Activated T-cell treated with anti-CD3 and anti-CD28 coated beads, Interleukin-2, amount 50 U/mL, for 4 hours (primary cell): ENCODE data around the gene AKT1S1. TPM values are rescaled to one million over a fixed set of nuclear protein-coding genes. Genes with fewer than 3 reads are reported as not detected.
A peak's percentile ranks its signal among the peaks of the same experiment; 100 is the strongest.
"Not testable (repeated sequence)": the region's sequence is repeated elsewhere in the genome, so short reads cannot be mapped to it uniquely, and the experiment has no call there.

Experiments used
- ATAC-seq, 2 donors: fragments of 200-7000 bp; cut with Tn5 transposase; one replicate each; pipeline ENCODE4 v1.10.0; 2021
- DNase-seq: peaks from one replicate; pipeline ENCODE4 v3.0.0-alpha.2; 2020
- H3K27me3 Mint-ChIP-seq: one replicate; pipeline ENCODE4 v1.8.0; 2021; ENCODE audit warnings: low read depth, mixed read lengths
- H3K36me3 Mint-ChIP-seq: one replicate; pipeline ENCODE4 v1.8.0; 2022; ENCODE audit warnings: mixed read lengths; ENCODE audit not compliant: insufficient read depth
- H3K4me1 Mint-ChIP-seq: one replicate; pipeline ENCODE4 v1.8.0; 2021; ENCODE audit warnings: low read depth, mixed read lengths
- H3K4me3 Mint-ChIP-seq: one replicate; pipeline ENCODE4 v1.8.0; 2021; ENCODE audit warnings: mild to moderate bottlenecking, moderate library complexity, mixed read lengths
- H3K9me3 Mint-ChIP-seq: one replicate; pipeline ENCODE4 v1.8.0; 2021; ENCODE audit warnings: mixed read lengths
- total RNA-seq, 3 donors: library from RNA; stranded (reverse); gene quantifications; one replicate each; pipeline ENCODE4 v1.2.1, GENCODE V29; 2021

The AKT1S1 gene
- 10 to 100 TPM; 25.3 to 31.6 (median 28.0) TPM for total RNA-seq

DNA sequence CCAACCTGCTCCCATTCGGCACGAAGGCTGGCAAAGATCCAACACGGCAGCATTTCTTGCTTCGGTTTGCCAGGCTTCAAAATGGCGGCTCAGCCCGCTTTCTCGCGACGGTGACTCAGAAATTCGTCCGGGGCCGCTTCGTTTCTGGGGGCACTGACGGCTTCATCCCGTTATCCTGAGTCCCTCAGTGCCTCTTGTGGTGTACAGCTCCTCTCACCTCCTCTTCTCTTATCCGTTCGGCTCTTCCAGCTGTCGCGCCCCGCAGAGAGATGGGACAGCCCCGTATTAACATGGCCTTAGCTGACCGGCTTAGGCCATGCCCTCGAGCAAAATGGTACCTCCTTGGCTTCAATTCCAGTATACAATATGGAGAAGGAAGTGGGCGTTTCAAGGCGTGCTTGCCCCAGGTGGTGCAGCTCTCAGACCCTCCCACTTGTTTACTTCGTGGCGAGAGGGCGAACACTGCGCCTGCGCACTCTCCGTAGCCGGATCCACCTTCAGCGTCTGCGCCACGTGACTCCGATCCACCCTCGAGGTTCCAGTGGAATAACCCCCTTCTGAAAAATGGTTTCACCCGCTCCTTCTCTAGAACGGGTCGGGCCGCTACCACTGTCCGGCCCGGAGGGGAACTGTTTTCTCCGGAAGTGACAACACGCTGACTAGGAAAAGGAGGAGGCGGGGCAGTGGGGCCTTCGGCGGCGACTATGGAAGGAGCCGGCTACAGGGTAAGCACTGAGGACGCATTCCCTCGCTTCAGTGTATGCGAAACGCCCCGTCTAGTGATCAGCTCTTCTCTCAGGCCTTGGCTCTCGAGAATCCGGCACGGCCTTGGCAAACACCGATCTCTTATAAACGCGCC lies at the start of gene AKT1S1, which contains the start of gene TBC1D17:
AKT1S1 (minus strand) TSS at position 336 of the 859 bp plus-strand sequence. CDS start 4,060 bp downstream, outside the sequence.
TBC1D17 (plus strand) TSS at position 683 of the 859 bp plus-strand sequence; CDS start at position 705, 22 bp downstream.
- DNase-seq: peak; percentile 97
- H3K36me3 Mint-ChIP-seq: peaks cover 9% of the 10 kb centered on the region

DNA sequence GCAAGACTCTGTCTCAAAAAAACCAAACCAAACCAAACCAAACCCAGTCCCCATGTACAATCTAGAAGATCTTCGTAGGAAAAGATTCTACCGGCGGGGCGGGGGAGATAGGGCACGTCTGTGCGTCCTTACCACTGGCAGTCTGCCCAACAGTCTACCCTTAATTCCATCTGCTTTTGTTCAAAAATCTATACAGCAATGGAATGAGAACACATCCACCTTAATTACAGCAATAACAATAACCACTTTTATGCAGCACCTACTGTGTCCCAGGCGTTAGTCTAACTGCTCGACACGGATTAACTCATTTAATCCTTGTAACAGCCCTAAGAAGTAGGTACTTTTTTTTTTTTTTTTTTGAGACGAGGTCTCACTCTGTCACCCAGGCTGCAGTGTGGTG lies 49.4 kb upstream of the AKT1S1 start:
- no peaks in the 10 kb centered on the region for H3K27me3 Mint-ChIP-seq
- no peak overlapping the region for H3K4me3 Mint-ChIP-seq
- peaks cover 36% of the 10 kb centered on the region for H3K36me3 Mint-ChIP-seq
- H3K4me1 Mint-ChIP-seq: peaks cover 52% of the 10 kb centered on the region
- peaks cover 4% of the 10 kb centered on the region for H3K9me3 Mint-ChIP-seq
- DNase-seq: no peak
- ATAC-seq: no peak

More for the DNA sequence above, at the start of gene AKT1S1, which contains the start of gene TBC1D17:
- Mint-ChIP-seq H3K27me3 (no peaks in the 10 kb centered on the region), H3K4me3 (no peak within 1 kb of the TSS), H3K9me3 (no peaks in the 10 kb centered on the region), H3K4me1 (peaks cover 23% of the 10 kb centered on the region)
- peak; percentile 74 to 75 for ATAC-seq

DNA sequence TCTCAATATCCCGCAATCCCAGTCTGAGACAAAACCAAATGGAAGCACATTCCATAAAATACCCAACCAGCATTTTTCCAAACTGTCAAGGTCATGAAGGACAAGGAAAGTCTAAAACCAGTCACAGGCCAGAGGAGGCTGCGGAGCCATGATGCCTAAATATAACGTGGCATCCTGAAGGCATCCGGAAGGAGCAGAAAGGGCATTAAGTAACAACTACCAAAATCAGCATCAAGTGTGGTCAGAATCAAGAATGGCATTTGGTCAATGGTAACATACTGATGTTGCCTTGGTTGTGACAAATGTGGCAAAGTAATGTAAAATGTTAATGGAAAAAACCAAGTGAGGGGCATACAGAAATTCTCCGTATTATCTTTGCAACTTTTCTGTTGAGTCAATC lies 48.3 kb upstream of the AKT1S1 start:
- DNase-seq: no peak
- H3K27me3 Mint-ChIP-seq: no peaks in the 10 kb centered on the region
- H3K4me1 Mint-ChIP-seq: peaks cover 52% of the 10 kb centered on the region
- peak overlapping the region; percentile 13 for H3K4me3 Mint-ChIP-seq
- peaks cover 4% of the 10 kb centered on the region for H3K9me3 Mint-ChIP-seq
- no peak for ATAC-seq
- H3K36me3 Mint-ChIP-seq: peaks cover 39% of the 10 kb centered on the region

DNA sequence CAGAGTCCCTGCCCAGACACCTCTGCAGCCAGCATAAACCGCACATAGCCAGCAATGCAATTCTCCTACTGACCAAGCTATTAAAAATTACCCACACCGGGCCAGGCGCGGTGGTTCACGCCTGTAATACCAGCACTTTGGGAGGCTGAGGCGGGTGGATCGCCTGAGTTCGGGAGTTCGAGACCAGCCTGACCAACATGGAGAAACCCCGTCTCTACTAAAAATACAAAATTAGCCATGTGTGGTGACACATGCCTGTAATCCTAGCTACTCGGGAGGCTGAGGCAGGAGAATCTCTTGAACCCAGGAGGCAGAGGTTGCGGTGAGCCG lies 47.7 kb upstream of the AKT1S1 start:
- peaks cover 39% of the 10 kb centered on the region for H3K36me3 Mint-ChIP-seq
- ATAC-seq, H3K27me3 Mint-ChIP-seq, H3K9me3 Mint-ChIP-seq, DNase-seq, H3K4me3 Mint-ChIP-seq: not testable (repeated sequence)
- H3K4me1 Mint-ChIP-seq: peaks cover 49% of the 10 kb centered on the region

DNA sequence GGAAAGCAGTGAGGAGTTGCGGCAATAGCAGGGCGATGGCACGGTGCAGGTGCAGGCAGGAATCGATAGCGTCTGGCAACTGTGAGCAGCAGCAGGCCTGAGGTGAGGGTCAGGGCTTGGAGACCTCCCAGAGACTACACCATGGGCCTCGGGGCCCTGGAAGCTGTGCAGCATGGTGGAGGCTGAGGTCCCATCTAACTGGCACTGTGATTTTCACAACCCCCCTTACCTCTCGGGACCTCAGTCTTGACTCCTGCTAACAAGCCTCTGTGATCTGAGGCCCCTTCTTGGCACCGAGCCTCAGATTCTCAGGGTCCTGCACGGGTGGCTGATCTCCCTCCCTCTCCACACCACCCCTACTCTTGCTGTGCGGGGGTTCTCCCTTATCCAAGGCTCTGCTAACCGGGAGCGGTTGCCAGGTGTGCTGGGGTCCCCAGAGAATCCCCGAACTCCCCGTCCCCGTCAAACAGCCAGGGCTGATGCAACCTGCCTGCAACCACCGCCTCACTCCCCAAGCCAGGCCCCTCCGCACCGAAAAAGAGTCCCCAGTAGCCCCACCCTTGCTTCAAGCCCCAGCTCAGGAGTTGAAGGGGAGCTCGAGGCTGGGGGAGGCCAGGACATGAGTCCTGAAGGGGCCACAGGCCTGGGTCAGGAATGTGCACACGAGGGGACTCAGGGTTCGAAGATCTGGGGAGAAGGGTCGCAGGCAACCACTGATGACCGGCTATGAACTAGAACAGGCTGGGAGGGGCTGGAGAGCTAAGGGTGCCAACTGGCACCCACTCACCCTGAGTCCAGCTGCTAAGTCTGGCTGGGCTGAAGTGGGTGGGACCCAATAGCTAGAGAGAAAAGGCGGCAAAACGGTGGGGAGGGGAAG lies 47.1 kb upstream of the AKT1S1 start:
- Mint-ChIP-seq H3K9me3 (no peaks in the 10 kb centered on the region), H3K36me3 (peaks cover 39% of the 10 kb centered on the region), H3K27me3 (no peaks in the 10 kb centered on the region), H3K4me1 (peaks cover 48% of the 10 kb centered on the region), H3K4me3 (no peak overlapping the region)
- DNase-seq (no peak), ATAC-seq (no peak)

DNA sequence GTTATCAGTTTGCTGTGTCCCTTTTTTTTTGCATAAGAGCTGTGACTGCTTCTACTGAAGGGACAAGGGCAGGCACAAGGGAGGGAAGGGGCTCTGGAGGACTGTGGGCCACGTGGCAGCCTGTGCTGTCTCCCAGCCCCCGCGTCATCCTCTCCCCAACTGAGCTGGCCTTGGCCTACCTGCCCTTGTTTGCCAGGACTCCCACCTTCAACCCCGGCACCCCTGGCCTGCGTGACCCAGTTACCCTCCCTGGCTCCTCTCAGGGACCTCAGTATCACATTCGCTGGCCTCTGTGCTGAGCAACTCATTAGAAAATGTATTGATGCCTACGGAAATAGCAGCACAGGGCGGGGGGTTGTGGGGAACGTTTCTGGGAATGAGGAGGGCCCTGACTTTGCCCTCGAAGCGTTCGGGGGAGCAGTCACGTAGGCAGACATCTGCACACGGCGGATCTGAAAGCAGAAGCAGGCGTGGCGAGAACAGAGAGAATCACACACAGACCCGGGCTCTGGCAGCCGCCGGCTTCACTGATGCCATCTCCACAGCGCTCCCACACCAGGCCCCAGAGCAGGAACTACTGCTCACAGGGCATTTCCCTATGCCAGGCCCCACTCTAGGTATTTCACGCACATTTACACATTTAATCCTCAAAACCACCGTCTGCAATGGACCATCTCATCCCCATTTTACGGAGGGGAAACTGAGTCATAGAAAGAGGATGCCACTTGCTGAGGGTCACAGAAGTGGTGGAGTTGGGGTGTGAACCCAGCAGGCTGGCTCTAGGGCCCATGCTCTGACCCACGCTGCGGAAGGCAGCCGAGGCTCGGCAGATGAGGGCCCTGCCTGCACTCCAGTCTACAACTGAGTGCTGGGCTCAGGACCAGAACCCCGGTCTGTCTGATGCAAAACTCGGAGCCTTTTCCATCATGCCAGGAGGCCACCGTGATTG lies 46.2 kb upstream of the AKT1S1 start:
- H3K4me3 Mint-ChIP-seq: no peak overlapping the region
- peaks cover 44% of the 10 kb centered on the region for H3K4me1 Mint-ChIP-seq
- no peaks in the 10 kb centered on the region for H3K9me3 Mint-ChIP-seq
- peaks cover 35% of the 10 kb centered on the region for H3K36me3 Mint-ChIP-seq
- H3K27me3 Mint-ChIP-seq: no peaks in the 10 kb centered on the region
- no peak for DNase-seq
- no peak for ATAC-seq

DNA sequence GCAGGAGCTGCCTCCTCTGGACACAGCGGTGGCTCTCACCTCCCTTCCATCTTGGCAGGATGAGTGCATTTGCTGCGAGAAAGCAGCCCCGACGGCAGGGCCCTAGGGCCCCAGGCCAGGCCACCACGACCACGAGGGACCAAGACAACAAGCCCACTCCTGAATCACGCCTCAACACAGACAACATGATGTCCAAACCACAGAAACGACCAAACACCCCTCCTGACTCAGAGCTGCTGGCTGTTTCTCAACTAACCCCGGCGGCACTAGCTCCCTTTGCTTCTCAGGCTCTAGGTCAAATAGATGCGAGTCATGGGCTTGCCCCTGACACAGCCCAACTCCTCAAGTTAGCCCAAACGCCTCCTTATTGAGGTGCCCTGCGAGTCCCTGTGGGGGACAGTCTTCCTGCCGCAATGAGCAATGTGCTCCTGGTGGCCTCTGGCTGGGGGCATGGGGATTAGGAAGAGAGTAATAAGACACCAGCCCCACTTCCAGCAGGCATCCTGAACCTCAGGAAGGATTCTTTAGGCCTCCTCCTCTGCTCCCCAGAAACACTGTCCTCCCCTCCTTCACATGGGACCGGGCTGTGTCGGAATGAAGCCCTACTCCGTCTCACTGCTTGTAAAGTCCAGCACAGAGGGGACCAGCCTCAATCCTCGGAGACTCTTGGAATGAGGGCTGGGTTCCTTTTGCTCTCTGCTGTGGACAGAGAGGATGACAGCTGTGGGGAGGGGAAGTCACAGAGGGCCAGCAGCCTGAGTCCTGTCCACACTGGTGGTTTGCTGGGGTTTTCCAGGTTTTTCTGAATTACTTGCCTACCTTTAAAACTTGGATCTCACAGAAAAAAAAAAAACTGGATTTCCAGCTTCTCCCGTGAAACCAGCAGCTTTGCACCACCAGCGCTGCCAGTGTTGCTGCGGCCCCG lies 45.0 kb upstream of the AKT1S1 start:
- DNase-seq (no peak), ATAC-seq (peak in 1 of 2 donors; percentile 27)
- no peaks in the 10 kb centered on the region for H3K9me3 Mint-ChIP-seq
- no peaks in the 10 kb centered on the region for H3K27me3 Mint-ChIP-seq
- H3K36me3 Mint-ChIP-seq: peaks cover 30% of the 10 kb centered on the region
- H3K4me3 Mint-ChIP-seq: no peak overlapping the region
- H3K4me1 Mint-ChIP-seq: peaks cover 34% of the 10 kb centered on the region

DNA sequence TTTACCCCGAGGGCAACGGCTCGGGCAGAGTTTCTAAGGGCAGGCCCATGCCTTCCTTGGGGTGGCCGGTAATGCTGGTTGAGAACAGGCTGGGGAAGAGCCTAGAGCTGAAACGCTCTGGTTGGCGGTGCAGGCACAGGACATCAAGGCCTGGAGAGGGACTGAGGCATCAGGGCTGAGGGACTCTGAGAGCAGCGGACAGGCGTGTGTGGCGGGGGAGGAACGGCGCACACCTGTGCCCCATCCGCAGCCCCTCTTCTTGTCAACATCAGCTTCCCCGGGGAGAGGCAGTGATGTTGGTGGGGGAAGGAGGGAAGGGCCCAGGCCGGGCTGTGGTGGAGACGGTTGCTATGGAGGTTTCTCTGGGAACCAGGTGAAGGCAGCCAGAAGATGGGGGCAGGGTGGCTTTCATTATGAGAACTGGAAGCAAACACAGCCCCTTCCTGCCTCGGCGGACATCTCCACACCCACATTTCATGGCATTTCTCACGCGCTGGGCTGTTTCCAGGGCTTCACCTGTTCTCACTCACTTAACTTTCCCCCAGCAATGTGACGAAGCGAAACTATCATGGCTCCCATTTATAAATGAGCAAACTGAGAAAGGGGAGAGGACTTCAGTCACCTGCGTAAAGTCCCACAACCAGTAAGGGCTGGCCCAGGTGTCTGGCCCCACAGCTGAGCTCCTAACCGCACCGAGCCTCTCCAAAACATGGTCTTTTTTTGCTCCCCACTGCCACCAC lies 43.6 kb upstream of the AKT1S1 start:
- H3K36me3 Mint-ChIP-seq: peaks cover 33% of the 10 kb centered on the region
- DNase-seq (no peak), ATAC-seq (no peak)
- H3K4me3 Mint-ChIP-seq: no peak overlapping the region
- peaks cover 31% of the 10 kb centered on the region for H3K4me1 Mint-ChIP-seq
- H3K9me3 Mint-ChIP-seq: no peaks in the 10 kb centered on the region
- no peaks in the 10 kb centered on the region for H3K27me3 Mint-ChIP-seq

DNA sequence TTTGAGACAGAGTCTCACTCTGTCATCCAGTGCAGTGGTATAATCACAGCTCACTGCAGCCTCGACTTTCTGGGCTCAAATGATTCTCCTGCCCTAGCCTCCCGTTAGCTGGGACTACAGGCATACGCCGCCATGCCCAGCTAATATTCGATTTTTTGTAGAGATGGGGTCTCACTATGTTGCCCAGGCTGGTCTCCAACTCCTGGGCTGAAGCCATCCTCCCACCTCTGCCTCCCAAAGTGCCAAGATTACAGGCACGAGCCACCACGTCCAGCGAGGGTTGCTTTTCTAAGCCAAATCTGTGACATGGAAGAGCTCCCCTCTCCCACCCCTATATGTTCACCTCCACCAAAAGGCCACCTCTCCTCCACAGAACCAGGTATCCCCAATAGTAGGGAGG lies 40.9 kb upstream of the AKT1S1 start:
- DNase-seq (no peak), ATAC-seq (no peak)
- peaks cover 46% of the 10 kb centered on the region for H3K36me3 Mint-ChIP-seq
- peaks cover 33% of the 10 kb centered on the region for H3K4me1 Mint-ChIP-seq
- H3K27me3 Mint-ChIP-seq: no peaks in the 10 kb centered on the region
- H3K9me3 Mint-ChIP-seq: no peaks in the 10 kb centered on the region
- no peak overlapping the region for H3K4me3 Mint-ChIP-seq

DNA sequence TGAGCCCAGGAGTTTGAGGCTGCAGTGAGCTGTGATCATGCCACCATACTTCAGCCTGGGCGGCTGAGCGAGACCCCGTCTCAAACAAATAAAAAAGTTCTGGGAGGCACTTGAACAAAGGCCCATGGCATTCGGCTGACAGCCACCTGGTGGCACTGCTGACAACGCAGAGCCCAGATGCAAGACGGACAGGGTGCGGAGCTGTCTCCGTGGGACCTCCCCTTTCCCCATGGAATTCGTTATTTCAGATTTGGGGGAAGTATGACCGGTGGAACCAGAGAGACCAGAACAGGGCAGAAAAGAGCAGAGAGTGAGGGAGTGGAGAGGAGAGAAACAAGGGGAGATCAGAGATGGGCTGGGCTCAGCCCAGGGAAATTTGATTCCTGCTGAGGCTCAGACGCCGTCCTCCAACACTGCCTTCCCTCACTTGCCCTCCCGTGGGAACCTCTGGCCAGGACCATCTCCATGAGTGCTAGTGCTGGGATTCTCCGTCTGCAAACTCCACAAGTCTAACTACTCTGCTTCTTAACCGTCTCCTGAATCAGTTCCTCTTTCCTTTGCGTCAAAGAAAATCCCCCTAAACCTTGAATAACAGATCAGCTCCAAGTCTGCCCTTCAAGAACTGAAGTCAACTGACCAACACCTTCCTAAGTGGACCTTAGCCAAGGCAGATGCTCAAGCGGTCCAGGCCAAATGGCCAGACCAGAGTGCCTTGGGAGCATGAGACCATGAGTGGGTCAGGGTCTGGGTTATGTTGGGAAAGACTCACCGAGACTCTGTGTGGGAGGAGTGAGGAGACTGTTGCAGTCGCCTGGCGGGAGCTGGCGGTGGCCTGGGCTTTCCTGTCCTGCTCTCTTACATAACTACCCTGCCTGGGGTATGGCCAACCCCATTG lies 39.9 kb upstream of the AKT1S1 start:
- DNase-seq: no peak
- Mint-ChIP-seq H3K9me3 (no peaks in the 10 kb centered on the region), H3K4me1 (peaks cover 40% of the 10 kb centered on the region), H3K27me3 (no peaks in the 10 kb centered on the region), H3K36me3 (peaks cover 52% of the 10 kb centered on the region), H3K4me3 (no peak overlapping the region)
- no peak for ATAC-seq

DNA sequence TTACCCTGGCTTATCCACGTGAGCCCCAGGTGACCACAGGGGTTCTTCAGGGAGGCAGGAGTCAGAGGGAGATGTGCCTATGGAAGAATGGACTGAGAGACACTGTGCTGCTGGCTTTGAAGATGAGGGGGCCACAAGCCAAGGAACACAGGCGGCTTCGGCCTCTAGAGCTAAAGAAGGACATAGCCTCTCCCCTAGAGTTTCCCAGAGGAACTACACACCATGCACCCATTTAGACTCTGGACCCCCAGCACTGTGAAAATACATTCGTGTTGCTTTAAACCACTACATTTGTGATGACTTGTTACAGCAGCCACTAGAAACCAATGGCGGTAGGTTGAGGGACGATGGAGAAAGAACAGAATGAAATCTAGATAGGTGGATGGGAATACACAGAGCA lies 38.1 kb upstream of the AKT1S1 start:
- peaks cover 43% of the 10 kb centered on the region for H3K36me3 Mint-ChIP-seq
- H3K4me1 Mint-ChIP-seq: peaks cover 38% of the 10 kb centered on the region
- ATAC-seq (no peak), DNase-seq (no peak)
- H3K27me3 Mint-ChIP-seq: no peaks in the 10 kb centered on the region
- no peaks in the 10 kb centered on the region for H3K9me3 Mint-ChIP-seq
- H3K4me3 Mint-ChIP-seq: no peak overlapping the region

DNA sequence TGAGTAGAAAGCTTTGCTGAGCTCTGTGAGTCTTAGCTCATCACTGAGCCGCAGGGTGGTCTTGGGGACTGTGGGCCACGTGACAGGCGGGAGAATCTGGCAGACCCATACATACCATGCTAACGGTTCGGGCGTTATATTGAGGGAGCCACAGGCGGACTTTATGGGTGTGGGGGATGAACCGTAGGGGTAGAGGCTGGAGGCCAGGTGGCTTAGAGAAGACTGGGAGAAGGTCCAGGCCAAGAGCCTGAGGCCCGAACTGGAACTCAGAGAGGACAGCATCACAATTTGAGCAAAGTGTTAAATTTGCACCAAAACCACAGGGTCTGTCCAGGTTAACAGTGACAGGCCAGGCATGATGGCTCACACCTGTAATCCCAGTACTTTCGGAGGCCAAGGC lies 36.6 kb upstream of the AKT1S1 start:
- H3K4me1 Mint-ChIP-seq: peaks cover 36% of the 10 kb centered on the region
- DNase-seq: no peak
- no peaks in the 10 kb centered on the region for H3K9me3 Mint-ChIP-seq
- ATAC-seq: no peak
- H3K36me3 Mint-ChIP-seq: peaks cover 49% of the 10 kb centered on the region
- H3K4me3 Mint-ChIP-seq: no peak overlapping the region
- H3K27me3 Mint-ChIP-seq: no peaks in the 10 kb centered on the region
